Measurements from ENCODE around the gene TP73.

Gene TP73

GRCh38 chr1:3651026-3651929, 1.0 kb upstream of the TP73 start:
- DNase-seq (ENCODE audit: low read depth, low spot score) = no peak

- DNase-seq (ENCODE audit: low read depth, low spot score) = no peak
These were observed 401 bp downstream of the TP73 start for GRCh38 chr1:3652548-3653285.

GRCh38 chr1:3653286-3653618, 936 bp downstream of the TP73 start:
- no peak for DNase-seq (ENCODE audit: low read depth, low spot score)

- no peak for DNase-seq (ENCODE audit: low read depth, low spot score)
These were observed 2.4 kb downstream of the TP73 start for GRCh38 chr1:3654549-3655281.

DNA sequence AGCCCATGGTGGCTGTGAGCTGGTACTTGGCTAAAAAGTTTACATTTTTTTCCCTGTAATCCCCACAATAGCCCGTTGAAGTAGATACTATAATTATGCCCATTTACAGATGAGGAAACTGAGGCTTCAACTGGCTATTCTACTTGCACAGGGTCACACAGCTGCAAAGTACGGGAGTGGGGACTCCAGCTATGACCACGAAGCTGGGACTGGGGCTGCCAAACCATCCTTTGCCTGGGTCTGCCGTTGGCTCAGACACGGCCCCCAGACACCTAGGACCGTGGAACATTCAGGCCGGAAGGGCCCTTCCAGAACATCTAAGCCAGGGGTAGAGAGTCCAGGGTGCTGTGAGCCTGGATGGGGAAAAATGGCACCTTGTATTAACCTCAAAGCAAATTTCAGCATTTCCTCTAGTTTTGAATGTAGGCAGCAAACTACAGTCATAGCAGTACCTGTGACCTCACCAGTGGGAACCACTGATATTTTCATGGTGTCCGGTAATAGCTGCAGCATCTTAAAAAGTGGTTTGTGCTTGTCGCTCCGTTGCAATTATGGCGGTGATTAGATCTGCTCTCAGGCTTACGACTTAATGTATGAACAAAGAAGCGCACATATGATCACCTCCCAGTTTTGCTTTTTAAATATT, 4.3 kb downstream of the TP73 start:
- no peak for DNase-seq (ENCODE audit: low read depth, low spot score)

DNA sequence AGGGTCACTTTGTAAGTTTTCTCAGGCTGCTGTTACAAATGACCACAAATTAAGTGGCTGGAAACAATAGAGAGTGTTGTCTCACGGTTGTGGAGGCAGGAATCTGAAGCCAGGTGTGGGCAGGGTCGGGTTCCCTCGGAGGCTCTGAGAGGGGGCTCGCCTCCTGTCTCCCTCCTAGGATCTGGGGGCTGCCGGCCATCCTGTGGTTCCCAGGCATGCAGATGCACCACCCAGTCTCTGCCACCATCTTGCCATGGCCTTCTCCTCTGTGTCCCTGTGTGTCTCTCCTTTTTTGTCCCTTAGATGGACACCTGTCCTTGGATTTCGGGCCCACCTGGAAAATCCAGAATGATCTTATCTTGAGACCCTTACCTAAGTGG, 4.8 kb downstream of the TP73 start:
- no peak for DNase-seq (ENCODE audit: low read depth, low spot score)

- DNase-seq (ENCODE audit: low read depth, low spot score) = no peak
These were observed 5.4 kb downstream of the TP73 start for GRCh38 chr1:3657578-3658230.

- DNase-seq (ENCODE audit: low read depth, low spot score) = no peak
These were observed 5.9 kb downstream of the TP73 start for GRCh38 chr1:3658231-3658615.

GRCh38 chr1:3659093-3659492, 6.8 kb downstream of the TP73 start:
- no peak for DNase-seq (ENCODE audit: low read depth, low spot score)

DNA sequence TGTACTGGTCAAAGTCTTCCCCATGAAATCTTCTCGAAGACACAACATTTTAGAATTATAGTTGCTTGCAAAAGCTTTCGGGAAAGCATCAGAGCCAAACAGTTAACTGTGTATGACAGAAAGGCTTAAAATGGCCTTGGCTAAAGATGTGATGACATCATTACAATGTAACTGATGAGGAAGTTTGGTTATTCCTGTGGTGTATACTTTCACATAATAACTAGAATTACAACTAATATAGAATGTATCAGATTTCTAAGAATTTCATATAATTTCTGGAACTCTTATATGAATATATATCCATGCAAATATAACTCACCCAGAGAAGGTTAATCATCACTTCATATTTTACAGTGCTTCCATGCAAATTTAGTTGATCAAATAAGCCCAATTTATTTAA, 8.4 kb downstream of the TP73 start:
- DNase-seq (ENCODE audit: low read depth, low spot score) = no peak

DNA sequence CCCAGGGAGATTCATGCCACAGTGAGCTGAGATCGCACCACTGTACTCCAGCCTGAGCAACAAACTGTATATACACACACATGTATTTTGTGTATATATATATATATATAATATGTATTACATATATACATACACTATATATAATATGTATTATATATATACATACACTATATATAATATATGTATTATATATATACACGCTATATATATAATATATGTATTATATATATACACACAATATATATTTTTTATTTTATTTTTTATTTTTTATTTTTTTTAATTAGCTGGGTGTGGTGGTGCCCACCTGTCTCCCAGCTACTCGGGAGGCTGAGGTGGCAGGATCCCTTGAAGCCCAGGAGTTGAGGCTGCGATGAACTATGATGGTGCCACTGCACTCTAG, 9.3 kb downstream of the TP73 start:
- no peak for DNase-seq (ENCODE audit: low read depth, low spot score)

DNA sequence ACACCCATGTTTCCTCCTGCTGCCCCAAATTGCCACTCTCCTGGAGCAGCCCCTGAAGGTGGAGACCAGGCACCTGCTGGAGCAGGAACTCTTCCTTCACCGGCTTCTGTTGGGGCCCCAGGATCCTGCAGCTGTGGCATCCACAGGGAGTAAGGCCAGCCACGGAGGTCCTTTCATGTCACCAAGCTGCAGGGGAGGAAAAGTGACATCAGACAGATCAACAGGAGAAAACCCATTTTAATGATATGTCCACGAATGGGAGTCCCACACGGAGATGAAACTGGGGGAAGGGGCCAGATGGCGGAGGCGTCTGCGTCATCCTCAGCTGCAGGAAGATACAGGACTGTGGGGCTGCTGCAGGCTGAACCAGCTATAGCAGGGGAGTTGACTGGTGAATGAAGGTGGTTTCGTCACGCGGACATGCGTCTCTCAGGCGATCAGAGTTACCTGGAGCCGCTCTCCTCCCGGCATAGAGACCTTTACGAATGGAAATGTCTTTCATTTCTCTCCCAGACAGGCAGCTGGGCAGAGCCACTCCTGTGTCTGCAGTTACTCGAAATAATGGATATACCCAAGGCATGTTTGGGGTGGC, 9.9 kb downstream of the TP73 start:
- no peak for DNase-seq (ENCODE audit: low read depth, low spot score)

DNA sequence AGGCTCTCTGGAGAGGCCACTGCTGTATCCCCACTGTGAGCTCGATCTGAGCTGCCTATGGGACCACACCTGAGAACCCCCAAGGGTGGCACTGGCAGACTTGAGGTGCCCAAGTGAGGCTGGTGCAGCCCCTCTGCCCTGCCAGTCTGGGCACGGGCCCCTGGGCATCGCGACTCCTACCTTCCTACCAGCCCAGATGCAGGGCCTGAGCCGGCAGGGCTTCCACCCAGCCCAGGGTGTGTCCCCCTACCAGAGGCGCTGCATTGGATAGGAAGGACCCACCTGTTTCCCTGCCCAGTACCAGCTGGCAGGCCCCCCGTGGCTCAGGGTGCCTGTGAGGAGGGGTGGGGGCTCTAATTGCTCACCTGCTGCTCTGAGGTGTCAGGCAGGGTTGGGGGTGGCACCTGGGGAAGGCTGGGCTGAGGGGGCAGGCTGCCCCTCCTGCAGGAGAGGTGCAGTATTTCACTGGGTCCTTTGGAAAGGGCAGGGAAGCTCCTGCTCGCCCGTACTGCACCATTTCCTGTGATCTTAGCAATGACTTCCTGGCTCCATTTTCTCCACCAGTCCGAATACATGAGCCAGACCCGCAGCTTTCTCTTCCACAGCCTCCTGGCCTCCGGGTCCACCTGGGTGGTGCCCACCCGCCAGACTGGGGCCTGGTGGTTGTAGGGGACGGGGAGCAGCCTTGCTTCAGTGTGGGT, 11.8 kb downstream of the TP73 start:
- no peak for DNase-seq (ENCODE audit: low read depth, low spot score)

GRCh38 chr1:3664700-3665375, 12.5 kb downstream of the TP73 start:
- DNase-seq (ENCODE audit: low read depth, low spot score) = no peak

- no peak for DNase-seq (ENCODE audit: low read depth, low spot score)
These were observed 15.8 kb downstream of the TP73 start for GRCh38 chr1:3668148-3668547.

GRCh38 chr1:3668585-3669300, 16.4 kb downstream of the TP73 start:
- DNase-seq (ENCODE audit: low read depth, low spot score) = no peak

- DNase-seq (ENCODE audit: low read depth, low spot score) = no peak
These were observed 17.1 kb downstream of the TP73 start for GRCh38 chr1:3669421-3669821.

DNA sequence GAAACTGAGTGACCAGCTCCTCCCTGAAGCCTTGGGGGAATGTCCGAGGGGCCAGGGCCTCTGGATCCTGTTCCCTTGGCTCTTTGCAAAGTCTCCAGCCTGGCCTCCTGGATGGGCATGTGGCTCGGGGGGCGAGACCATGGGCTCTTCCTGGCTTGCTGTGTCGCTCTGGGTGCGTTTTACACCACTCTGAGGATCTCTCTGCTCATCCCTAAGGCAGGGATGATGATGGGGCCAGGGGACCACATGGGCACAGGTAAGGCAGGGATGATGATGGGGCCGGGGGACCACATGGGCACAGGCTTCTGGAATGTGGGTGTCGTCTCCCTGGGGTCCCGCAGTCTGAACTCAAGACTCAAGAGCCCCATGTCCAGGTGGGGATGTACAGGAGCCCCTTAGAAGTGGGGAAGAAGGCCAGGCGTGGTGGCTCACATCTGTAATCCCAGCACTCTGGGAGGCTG, 17.7 kb downstream of the TP73 start:
- DNase-seq (ENCODE audit: low read depth, low spot score) = no peak

GRCh38 chr1:3670823-3671265, 18.5 kb downstream of the TP73 start:
- no peak for DNase-seq (ENCODE audit: low read depth, low spot score)
